Measurements from ENCODE around the gene TWF2.

The TWF2 gene

DNA sequence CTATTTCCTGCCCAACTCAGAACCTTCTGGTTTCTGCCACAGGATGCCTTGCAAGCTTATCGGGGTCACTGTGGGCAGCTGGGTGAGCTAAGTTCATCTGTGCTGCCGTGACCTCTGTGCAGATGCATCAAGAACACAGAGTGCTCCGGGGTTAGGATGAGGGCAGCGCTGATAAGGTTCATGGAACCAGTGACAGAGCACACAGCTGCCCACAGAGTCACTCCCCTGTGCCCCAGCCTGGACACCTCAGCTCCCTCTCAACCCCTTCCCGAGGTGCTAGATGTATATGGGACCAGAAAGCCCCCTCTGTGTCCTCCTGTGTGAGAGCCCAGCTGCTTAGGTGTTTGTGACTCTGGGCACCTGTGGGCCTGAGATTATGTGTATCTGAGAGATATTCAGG lies 56.8 kb downstream of the TWF2 start:
- no peak for DNase-seq (ENCODE audit: low read depth in 3 of 3)

- DNase-seq (ENCODE audit: low read depth in 3 of 3), result no peak
Measured at GRCh38 chr3:52181543-52181942, 57.4 kb downstream of the TWF2 start.

All from stimulated activated CD4-positive, alpha-beta T cell treated with anti-CD3 and anti-CD28 coated beads, TNF-alpha, amount 100 ng/mL, for 24 hours (primary cell).